ENCODE results near the gene LPIN3. TPM values are rescaled to one million over a fixed set of nuclear protein-coding genes. Genes with fewer than 3 reads are reported as not detected.

Gene LPIN3
- total and polyA plus RNA-seq, 2 donors, result 1.6 to 11.0 TPM

- Histone ChIP-seq H3K27me3 (ENCODE audit: control insufficient read depth in 2 of 2, insufficient read depth in 1 of 2, low read length in 1 of 2) (no peaks in the 10 kb centered on the region), H3K27ac (ENCODE audit: low read depth in 1 of 2, low read length in 1 of 2) (peak within 1 kb of the TSS; percentile 75 to 84), H3K9me3 (ENCODE audit: control insufficient read depth in 2 of 2, insufficient read depth in 1 of 2, low read length in 1 of 2) (no peaks in the 10 kb centered on the region), H3K36me3 (ENCODE audit: control insufficient read depth in 2 of 2, insufficient read depth in 2 of 2, low read length in 1 of 2) (no peaks in the 10 kb centered on the region), H3K4me1 (ENCODE audit: control insufficient read depth in 2 of 2, insufficient read depth in 2 of 2, low read length in 2 of 2) (peaks cover 4 to 12% of the 10 kb centered on the region in 2 donors), H3K4me3 (ENCODE audit: low read length in 2 of 2) (peak within 1 kb of the TSS; percentile 71 to 90)
- under 1% methylated on average over 64 of the region's 64 CpGs for WGBS
- peak; percentile 74 to 99 (median 96) for DNase-seq (ENCODE audit: low read depth in 6 of 9, low spot score in 9 of 9)
These were observed 22.9 kb upstream of the LPIN3 start, which contains the start of gene ZHX3 for GRCh38 chr20:41317546-41318270. Gene ZHX3, minus strand, starts transcription at chr20:41317731. Its CDS starts 112,815 bp downstream, at chr20:41204916.

GRCh38 chr20:41318271-41318649, 22.4 kb upstream of the LPIN3 start:
- Histone ChIP-seq H3K9me3 (ENCODE audit: control insufficient read depth in 2 of 2, insufficient read depth in 1 of 2, low read length in 1 of 2) (no peaks in the 10 kb centered on the region), H3K36me3 (ENCODE audit: control insufficient read depth in 2 of 2, insufficient read depth in 2 of 2, low read length in 1 of 2) (no peaks in the 10 kb centered on the region), H3K4me1 (ENCODE audit: control insufficient read depth in 2 of 2, insufficient read depth in 2 of 2, low read length in 2 of 2) (peaks cover 4 to 12% of the 10 kb centered on the region in 2 donors), H3K4me3 (ENCODE audit: low read length in 2 of 2) (peak overlapping the region in 1 of 2 donors; percentile 90), H3K27ac (ENCODE audit: low read depth in 1 of 2, low read length in 1 of 2) (peak overlapping the region in 1 of 2 donors; percentile 38), H3K27me3 (ENCODE audit: control insufficient read depth in 2 of 2, insufficient read depth in 1 of 2, low read length in 1 of 2) (no peaks in the 10 kb centered on the region)
- DNase-seq (ENCODE audit: low read depth in 6 of 9, low spot score in 9 of 9), result no peak
- WGBS, result 83% methylated on average over 5 of the region's 5 CpGs

GRCh38 chr20:41320441-41320840, 20.2 kb upstream of the LPIN3 start:
- Histone ChIP-seq H3K27me3 (ENCODE audit: control insufficient read depth in 2 of 2, insufficient read depth in 1 of 2, low read length in 1 of 2) (no peaks in the 10 kb centered on the region), H3K9me3 (ENCODE audit: control insufficient read depth in 2 of 2, insufficient read depth in 1 of 2, low read length in 1 of 2) (no peaks in the 10 kb centered on the region), H3K4me1 (ENCODE audit: control insufficient read depth in 2 of 2, insufficient read depth in 2 of 2, low read length in 2 of 2) (peaks cover 4 to 12% of the 10 kb centered on the region in 2 donors), H3K4me3 (ENCODE audit: low read length in 2 of 2) (no peak overlapping the region), H3K36me3 (ENCODE audit: control insufficient read depth in 2 of 2, insufficient read depth in 2 of 2, low read length in 1 of 2) (no peaks in the 10 kb centered on the region), H3K27ac (ENCODE audit: low read depth in 1 of 2, low read length in 1 of 2) (no peak overlapping the region)
- no peak for DNase-seq (ENCODE audit: low read depth in 6 of 9, low spot score in 9 of 9)

GRCh38 chr20:41320976-41321375, 19.6 kb upstream of the LPIN3 start:
- H3K27ac ChIP-seq (ENCODE audit: low read depth in 1 of 2, low read length in 1 of 2), result no peak overlapping the region
- H3K4me3 ChIP-seq (ENCODE audit: low read length in 2 of 2), result no peak overlapping the region
- no peaks in the 10 kb centered on the region for H3K9me3 ChIP-seq (ENCODE audit: control insufficient read depth in 2 of 2, insufficient read depth in 1 of 2, low read length in 1 of 2)
- WGBS, result 100% methylated on average over 1 of the region's 1 CpG
- no peaks in the 10 kb centered on the region for H3K27me3 ChIP-seq (ENCODE audit: control insufficient read depth in 2 of 2, insufficient read depth in 1 of 2, low read length in 1 of 2)
- peaks cover 4 to 12% of the 10 kb centered on the region in 2 donors for H3K4me1 ChIP-seq (ENCODE audit: control insufficient read depth in 2 of 2, insufficient read depth in 2 of 2, low read length in 2 of 2)
- no peaks in the 10 kb centered on the region for H3K36me3 ChIP-seq (ENCODE audit: control insufficient read depth in 2 of 2, insufficient read depth in 2 of 2, low read length in 1 of 2)
- no peak for DNase-seq (ENCODE audit: low read depth in 6 of 9, low spot score in 9 of 9)

GRCh38 chr20:41327178-41327577, 13.4 kb upstream of the LPIN3 start:
- Histone ChIP-seq H3K9me3 (ENCODE audit: control insufficient read depth in 2 of 2, insufficient read depth in 1 of 2, low read length in 1 of 2) (no peaks in the 10 kb centered on the region), H3K4me3 (ENCODE audit: low read length in 2 of 2) (no peak overlapping the region), H3K4me1 (ENCODE audit: control insufficient read depth in 2 of 2, insufficient read depth in 2 of 2, low read length in 2 of 2) (peaks cover 4 to 11% of the 10 kb centered on the region in 2 donors), H3K36me3 (ENCODE audit: control insufficient read depth in 2 of 2, insufficient read depth in 2 of 2, low read length in 1 of 2) (no peaks in the 10 kb centered on the region), H3K27me3 (ENCODE audit: control insufficient read depth in 2 of 2, insufficient read depth in 1 of 2, low read length in 1 of 2) (no peaks in the 10 kb centered on the region), H3K27ac (ENCODE audit: low read depth in 1 of 2, low read length in 1 of 2) (no peak overlapping the region)
- 95% methylated on average over 5 of the region's 5 CpGs for WGBS
- no peak for DNase-seq (ENCODE audit: low read depth in 6 of 9, low spot score in 9 of 9)

- 27% methylated on average over 14 of the region's 14 CpGs for WGBS
- DNase-seq (ENCODE audit: low read depth in 6 of 9, low spot score in 9 of 9), result peak in 5 of 9 donors; percentile 42 to 71 (median 44)
- peaks cover 0 to 2% of the 10 kb centered on the region in 2 donors for H3K27me3 ChIP-seq (ENCODE audit: control insufficient read depth in 2 of 2, insufficient read depth in 1 of 2, low read length in 1 of 2)
These were observed 10.9 kb upstream of the LPIN3 start for GRCh38 chr20:41329435-41330342.

GRCh38 chr20:41330343-41330720, 10.3 kb upstream of the LPIN3 start:
- Histone ChIP-seq H3K9me3 (ENCODE audit: control insufficient read depth in 2 of 2, insufficient read depth in 1 of 2, low read length in 1 of 2) (no peaks in the 10 kb centered on the region), H3K4me1 (ENCODE audit: control insufficient read depth in 2 of 2, insufficient read depth in 2 of 2, low read length in 2 of 2) (peaks cover 4 to 11% of the 10 kb centered on the region in 2 donors), H3K4me3 (ENCODE audit: low read length in 2 of 2) (no peak overlapping the region), H3K27me3 (ENCODE audit: control insufficient read depth in 2 of 2, insufficient read depth in 1 of 2, low read length in 1 of 2) (peaks cover 0 to 8% of the 10 kb centered on the region in 2 donors), H3K27ac (ENCODE audit: low read depth in 1 of 2, low read length in 1 of 2) (no peak overlapping the region), H3K36me3 (ENCODE audit: control insufficient read depth in 2 of 2, insufficient read depth in 2 of 2, low read length in 1 of 2) (no peaks in the 10 kb centered on the region)
- no peak for DNase-seq (ENCODE audit: low read depth in 6 of 9, low spot score in 9 of 9)
- WGBS, result 95% methylated on average over 5 of the region's 5 CpGs

More at GRCh38 chr20:41329435-41330342, 10.9 kb upstream of the LPIN3 start:
- no peaks in the 10 kb centered on the region for H3K9me3 ChIP-seq (ENCODE audit: control insufficient read depth in 2 of 2, insufficient read depth in 1 of 2, low read length in 1 of 2)
- H3K4me1 ChIP-seq (ENCODE audit: control insufficient read depth in 2 of 2, insufficient read depth in 2 of 2, low read length in 2 of 2), result peaks cover 4 to 11% of the 10 kb centered on the region in 2 donors
- no peaks in the 10 kb centered on the region for H3K36me3 ChIP-seq (ENCODE audit: control insufficient read depth in 2 of 2, insufficient read depth in 2 of 2, low read length in 1 of 2)
- H3K27ac ChIP-seq (ENCODE audit: low read depth in 1 of 2, low read length in 1 of 2), result peak overlapping the region in 1 of 2 donors; percentile 32
- no peak overlapping the region for H3K4me3 ChIP-seq (ENCODE audit: low read length in 2 of 2)

- Histone ChIP-seq H3K4me1 (ENCODE audit: control insufficient read depth in 2 of 2, insufficient read depth in 2 of 2, low read length in 2 of 2) (peaks cover 4 to 11% of the 10 kb centered on the region in 2 donors), H3K4me3 (ENCODE audit: low read length in 2 of 2) (no peak overlapping the region), H3K27ac (ENCODE audit: low read depth in 1 of 2, low read length in 1 of 2) (no peak overlapping the region), H3K9me3 (ENCODE audit: control insufficient read depth in 2 of 2, insufficient read depth in 1 of 2, low read length in 1 of 2) (no peaks in the 10 kb centered on the region), H3K36me3 (ENCODE audit: control insufficient read depth in 2 of 2, insufficient read depth in 2 of 2, low read length in 1 of 2) (no peaks in the 10 kb centered on the region), H3K27me3 (ENCODE audit: control insufficient read depth in 2 of 2, insufficient read depth in 1 of 2, low read length in 1 of 2) (peaks cover 0 to 14% of the 10 kb centered on the region in 2 donors)
- DNase-seq (ENCODE audit: low read depth in 6 of 9, low spot score in 9 of 9), result no peak
- 97% methylated on average over 1 of the region's 1 CpG for WGBS
These were observed 9.7 kb upstream of the LPIN3 start for GRCh38 chr20:41330941-41331340.

- Histone ChIP-seq H3K27ac (ENCODE audit: low read depth in 1 of 2, low read length in 1 of 2) (no peak overlapping the region), H3K4me3 (ENCODE audit: low read length in 2 of 2) (no peak overlapping the region), H3K4me1 (ENCODE audit: control insufficient read depth in 2 of 2, insufficient read depth in 2 of 2, low read length in 2 of 2) (peaks cover 4 to 11% of the 10 kb centered on the region in 2 donors), H3K27me3 (ENCODE audit: control insufficient read depth in 2 of 2, insufficient read depth in 1 of 2, low read length in 1 of 2) (peaks cover 0 to 17% of the 10 kb centered on the region in 2 donors), H3K9me3 (ENCODE audit: control insufficient read depth in 2 of 2, insufficient read depth in 1 of 2, low read length in 1 of 2) (no peaks in the 10 kb centered on the region), H3K36me3 (ENCODE audit: control insufficient read depth in 2 of 2, insufficient read depth in 2 of 2, low read length in 1 of 2) (no peaks in the 10 kb centered on the region)
- WGBS, result 96% methylated on average over 4 of the region's 4 CpGs
- DNase-seq (ENCODE audit: low read depth in 6 of 9, low spot score in 9 of 9), result no peak
These were observed 8.9 kb upstream of the LPIN3 start for GRCh38 chr20:41331731-41332130.
